ENCODE measurements around the gene FHIT.

GRCh38 chr3:61178167-61178566 is 73.1 kb downstream of the FHIT start:
- TF ChIP-seq CTCF (IDR thresholded peaks at IDR 0.05) (no peak), POLR2A (IDR thresholded peaks at IDR 0.05) (no peak)

Data from Peyer's patch (tissue), 4 donors.